HepG2 (cell line): ENCODE measurements around the gene CNTN2.

ENCODE experiments used
- ETS1 ChIP-seq: sonication (generic); formaldehyde crosslinking; IDR thresholded peaks from 2 replicates; pipeline ENCODE4 v1.4.0; 2020; ENCODE audit warnings: missing genetic modification reagents
- ZFP36L1 ChIP-seq: sonication (generic); formaldehyde crosslinking; IDR thresholded peaks from 2 replicates; pipeline ENCODE4 v1.8.0; 2022; ENCODE audit warnings: mild to moderate bottlenecking, missing genetic modification reagents, moderate library complexity
- ZNF253 ChIP-seq: sonication (generic); formaldehyde crosslinking; IDR thresholded peaks from 2 replicates; pipeline ENCODE4 v1.8.0; 2022; ENCODE audit warnings: mild to moderate bottlenecking, missing genetic modification reagents, borderline replicate concordance

DNA sequence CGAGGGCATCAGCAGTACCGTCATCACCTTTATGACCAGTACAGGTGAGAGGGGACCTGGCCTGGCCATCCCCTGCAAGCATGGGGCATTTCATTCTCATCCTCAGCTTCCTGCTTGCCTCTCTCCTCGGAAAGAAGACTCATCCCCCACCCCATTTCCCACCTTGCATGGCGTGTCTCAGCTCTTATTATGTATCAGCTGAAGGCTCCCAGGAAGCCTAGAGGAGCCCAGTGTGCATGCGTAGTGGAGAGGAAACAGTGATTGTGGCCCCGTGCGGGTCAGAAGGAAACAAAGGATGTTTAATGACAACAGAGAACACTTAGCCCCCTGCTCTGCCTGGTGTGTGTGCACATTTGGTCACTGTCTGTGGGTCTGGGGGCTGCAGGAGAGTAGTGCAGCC, 40.3 kb upstream of the CNTN2 start:
- TF ChIP-seq ETS1 (CRISPR knock-in tag), result no peak
- TF ChIP-seq ZFP36L1 (CRISPR knock-in tag), result no peak
- no peak for TF ChIP-seq ZNF253 (CRISPR knock-in tag)
